ENCODE data around the gene PARD3.

DNA sequence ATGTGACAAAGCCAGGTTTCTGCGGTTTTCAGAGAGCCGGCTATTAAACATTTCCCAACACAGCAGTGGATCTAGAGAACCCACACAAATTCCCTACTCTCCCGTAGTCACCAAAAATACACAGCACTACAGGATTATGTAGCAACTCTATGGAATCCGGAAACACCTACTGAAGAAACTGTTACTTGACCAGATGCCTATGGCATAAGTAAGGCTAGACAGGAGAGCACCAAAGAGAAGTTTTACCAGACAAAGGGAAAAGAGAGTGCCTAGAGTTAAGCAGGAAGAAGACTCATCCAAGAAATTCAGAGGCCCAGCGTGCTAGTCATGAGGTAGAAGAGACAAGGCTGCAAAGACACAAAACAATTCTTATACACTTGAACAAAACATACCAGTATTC lies 321.1 kb downstream of the PARD3 start:
- no peak for TF ChIP-seq REST (IDR thresholded peaks at IDR 0.05; ENCODE audit: borderline replicate concordance)
- TF ChIP-seq EZH2 (IDR thresholded peaks at IDR 0.05; ENCODE audit: borderline replicate concordance, insufficient read depth, low read length, poor library complexity, severe bottlenecking): no peak
- TF ChIP-seq, protein P1, sequence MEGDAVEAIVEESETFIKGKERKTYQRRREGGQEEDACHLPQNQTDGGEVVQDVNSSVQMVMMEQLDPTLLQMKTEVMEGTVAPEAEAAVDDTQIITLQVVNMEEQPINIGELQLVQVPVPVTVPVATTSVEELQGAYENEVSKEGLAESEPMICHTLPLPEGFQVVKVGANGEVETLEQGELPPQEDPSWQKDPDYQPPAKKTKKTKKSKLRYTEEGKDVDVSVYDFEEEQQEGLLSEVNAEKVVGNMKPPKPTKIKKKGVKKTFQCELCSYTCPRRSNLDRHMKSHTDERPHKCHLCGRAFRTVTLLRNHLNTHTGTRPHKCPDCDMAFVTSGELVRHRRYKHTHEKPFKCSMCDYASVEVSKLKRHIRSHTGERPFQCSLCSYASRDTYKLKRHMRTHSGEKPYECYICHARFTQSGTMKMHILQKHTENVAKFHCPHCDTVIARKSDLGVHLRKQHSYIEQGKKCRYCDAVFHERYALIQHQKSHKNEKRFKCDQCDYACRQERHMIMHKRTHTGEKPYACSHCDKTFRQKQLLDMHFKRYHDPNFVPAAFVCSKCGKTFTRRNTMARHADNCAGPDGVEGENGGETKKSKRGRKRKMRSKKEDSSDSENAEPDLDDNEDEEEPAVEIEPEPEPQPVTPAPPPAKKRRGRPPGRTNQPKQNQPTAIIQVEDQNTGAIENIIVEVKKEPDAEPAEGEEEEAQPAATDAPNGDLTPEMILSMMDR (IDR thresholded peaks at IDR 0.05; ENCODE audit: poor library complexity, severe bottlenecking): no peak
- TF ChIP-seq POLR2AphosphoS5 (IDR thresholded peaks at IDR 0.05): no peak
- no peak for TF ChIP-seq EP300 (conservative IDR thresholded peaks at IDR 0.05; ENCODE audit: poor library complexity, severe bottlenecking)
- TF ChIP-seq SMC3 (conservative IDR thresholded peaks at IDR 0.05; ENCODE audit: poor library complexity): no peak
- TF ChIP-seq MXI1 (conservative IDR thresholded peaks at IDR 0.05; ENCODE audit: poor library complexity, severe bottlenecking): no peak
- TF ChIP-seq TAF1 (IDR thresholded peaks at IDR 0.05; ENCODE audit: low read depth): no peak
